ENCODE results near the gene GRIK4.

GRIK4 gene

DNA sequence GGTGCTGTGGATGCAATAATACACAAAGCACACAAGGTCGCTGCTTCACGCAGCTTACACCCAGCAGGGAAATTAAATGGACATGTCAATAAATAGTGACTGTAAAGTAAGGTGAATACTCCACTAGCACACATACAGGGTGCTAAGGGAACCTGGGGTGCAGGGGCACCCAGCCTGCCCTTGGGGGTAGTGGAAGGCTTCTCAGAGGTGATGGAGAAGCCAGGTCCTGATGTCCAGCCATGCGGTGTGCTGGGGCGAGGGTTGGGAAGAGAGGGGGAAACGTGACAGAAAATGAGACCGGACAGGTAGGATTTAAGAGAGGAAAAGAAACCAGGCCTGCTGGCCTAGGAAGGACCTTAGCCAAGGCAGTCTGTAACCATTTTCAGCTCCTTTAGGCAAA, 200.5 kb downstream of the GRIK4 start:
- no peak for DNase-seq

DNA sequence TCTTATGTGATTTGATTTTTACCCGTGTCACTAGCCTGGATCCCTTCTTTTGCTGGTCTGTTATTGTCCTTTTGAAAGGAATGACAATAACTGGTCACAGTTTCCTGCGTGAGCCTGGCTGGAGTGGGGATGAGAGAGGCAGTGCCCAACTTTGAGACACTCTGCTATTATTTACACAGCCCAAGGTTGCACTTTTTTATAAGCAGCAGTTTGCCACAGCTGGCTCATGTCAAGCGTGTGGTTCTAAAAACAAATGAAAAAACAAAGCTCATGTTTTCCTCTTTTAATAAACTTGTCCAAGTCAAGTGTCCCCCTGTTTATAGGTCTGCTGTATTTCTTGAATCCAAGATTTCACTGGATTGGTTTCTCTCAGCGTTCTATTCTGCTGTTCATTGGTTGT, 201.3 kb downstream of the GRIK4 start:
- no peak for DNase-seq

DNA sequence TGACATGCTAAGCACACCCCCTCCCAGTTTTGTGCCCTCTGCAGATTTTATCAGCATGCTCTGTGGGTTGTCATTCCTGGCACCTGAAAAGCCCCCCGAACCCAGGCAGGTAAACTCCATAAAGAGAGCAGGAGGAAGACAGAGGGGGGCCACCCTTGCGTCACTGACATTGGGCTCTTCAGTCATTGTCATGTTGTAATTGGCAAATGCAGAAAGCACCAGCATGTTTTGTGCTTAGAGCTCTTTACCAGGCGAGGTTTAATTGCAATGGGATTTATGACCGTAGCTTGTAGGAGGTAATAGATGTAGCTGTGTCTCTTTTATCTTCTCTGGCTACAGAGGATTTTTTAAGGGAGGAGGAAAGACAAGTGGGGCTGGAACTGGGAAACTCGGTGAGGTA, 201.7 kb downstream of the GRIK4 start:
- no peak for DNase-seq

DNA sequence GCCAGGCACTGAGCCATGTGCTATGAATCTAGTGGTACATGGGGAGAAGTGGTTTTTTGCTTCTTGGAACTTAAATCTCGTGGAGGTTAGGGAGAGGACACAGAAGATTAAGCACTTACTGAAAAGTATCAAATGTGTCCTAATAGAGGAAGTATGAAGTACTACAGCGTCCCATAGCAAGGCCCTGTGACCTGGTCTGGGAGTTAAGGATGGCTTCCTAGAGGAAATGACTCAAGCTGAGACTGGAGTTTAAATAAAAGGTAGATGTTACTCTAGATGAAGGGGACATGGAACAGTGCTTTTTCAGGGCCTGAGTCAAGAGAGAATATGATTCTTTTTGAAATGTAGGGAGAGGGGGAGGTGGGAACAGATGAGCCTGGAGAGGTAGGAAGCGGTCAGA, 202.9 kb downstream of the GRIK4 start:
- no peak for DNase-seq

DNA sequence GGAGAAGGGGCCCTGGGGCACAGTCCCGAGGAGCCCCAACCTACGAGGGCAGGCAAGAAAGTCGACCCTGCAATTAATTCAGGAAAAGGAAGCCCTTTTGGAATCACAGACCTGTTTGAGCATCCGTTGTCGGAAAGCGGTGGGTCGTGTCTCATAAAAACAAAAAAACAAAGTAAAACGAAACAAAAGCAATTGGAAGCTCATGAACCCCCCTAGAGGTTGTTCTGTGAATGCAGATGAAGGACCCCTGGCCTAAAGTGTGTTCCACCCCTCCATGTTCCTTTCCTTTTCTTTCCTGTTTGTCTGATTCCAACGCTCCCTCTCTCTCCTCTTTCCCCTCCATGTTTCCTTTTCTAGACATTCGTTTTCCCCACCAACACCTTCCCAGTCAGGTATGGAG, 203.7 kb downstream of the GRIK4 start:
- no peak for DNase-seq

DNA sequence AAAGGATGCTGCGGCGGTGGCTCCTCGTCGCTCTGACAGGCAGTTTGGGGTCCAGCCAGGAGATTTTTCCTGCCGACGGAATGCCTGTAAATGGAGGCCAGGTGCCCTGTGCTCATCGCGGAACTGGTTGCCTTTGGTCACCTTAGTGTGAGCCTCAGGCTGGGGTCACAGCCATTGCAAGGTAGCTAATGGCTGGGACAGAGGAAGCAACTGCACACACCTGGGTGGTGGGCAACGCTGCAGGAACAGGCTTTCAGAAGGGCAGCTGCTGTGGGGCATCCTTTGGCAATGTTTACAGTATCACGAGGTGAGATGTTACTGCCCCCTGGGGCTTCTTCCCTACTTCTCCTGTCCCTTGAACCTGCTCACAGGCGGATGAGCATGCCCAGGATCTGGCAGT, 205.5 kb downstream of the GRIK4 start:
- no peak for DNase-seq

DNA sequence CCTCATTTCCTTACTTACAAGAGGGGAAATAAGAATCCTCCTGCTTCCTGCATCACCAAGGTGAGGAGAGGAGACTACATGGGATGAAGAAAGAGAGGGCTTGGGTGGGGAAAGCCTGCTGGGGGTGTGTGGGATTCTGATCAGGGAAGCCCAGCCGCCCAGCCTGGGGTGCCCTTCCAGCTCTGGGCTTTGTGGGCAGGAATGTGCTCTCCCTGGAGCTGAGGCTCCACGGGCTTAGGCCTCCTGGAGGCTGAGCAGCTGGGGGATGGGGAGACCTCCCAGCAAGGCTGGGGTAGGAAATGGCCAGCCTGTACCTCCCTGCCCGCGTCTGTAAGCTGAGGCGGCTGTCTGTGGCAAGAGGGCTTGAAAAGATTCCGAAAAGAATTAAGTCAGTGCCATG, 206.1 kb downstream of the GRIK4 start:
- no peak for DNase-seq

DNA sequence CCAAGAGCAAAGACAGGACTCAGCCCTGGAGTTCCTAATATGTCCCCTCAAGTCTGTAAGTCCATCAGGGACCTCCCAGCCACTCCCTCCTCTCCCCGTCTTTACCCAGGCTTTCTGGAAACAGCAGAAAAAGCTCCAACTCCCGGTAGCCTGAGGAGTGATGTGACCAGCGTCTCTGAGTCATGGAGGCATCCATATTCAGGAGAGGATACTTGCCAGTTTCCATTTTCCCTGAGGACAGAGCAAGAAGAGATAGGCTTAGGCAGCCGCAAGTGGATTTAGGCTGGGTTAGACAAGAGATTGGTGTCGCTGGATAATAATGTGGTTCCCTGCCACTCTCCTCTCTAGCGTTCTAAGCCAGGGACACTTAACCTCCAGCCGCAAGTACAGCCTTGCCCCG, 206.6 kb downstream of the GRIK4 start:
- no peak for DNase-seq

DNA sequence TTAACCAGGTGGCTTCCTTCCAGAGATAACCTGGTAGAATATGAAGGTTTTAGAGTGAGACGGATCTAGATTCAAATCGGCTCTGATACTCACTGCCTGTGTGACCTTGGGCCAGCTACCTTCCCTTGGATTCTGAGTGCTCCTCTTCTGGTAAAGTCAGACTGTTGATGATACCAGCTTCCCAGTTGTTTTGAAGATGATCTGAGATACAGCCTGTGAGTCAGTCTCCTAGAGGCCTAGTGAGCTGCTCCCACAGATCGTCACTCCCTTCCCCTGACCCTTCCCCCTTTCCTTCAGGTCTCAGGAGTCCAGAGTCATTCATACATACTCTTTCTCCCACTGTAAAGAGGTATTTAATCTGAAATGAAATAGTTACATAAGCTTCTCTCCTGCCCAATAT, 207.8 kb downstream of the GRIK4 start:
- no peak for DNase-seq

DNA sequence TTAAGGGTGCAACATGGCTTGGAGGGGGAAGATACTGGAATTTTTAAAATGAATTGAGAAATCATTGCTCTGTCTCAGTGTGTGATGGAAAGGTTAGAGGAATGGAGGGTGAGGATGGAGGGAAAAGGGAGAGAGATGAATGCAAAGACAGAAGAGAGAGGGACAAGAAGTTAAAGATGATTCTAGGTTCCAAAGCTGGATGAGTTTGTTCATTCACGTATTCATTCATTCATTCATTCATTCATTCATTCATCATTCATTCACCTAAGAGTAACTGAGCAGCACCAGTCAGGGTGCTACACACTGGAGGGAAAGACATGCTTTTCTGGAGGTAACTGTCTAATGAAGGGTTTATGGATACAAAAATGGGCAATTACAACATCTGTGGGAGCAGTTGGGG, 209.2 kb downstream of the GRIK4 start:
- DNase-seq = no peak

DNA sequence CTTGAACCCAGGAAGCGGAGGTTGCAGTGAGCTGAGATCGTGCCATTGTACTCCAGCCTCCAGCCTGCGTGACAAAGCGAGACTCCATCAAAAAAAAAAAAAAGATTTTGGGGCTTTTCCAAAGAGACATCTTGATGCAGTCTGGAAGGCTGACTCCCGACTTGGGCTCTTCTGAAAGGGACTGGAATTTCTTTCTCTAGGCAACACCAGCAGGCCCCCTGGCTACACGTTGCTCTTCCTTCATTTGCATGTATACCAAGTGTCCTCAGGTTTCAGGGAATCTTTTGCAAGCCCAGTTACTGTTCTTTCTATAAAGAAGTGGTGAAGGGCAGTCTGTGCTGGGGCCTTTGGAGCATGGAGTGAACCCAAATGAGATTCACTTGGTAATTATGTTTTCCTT, 211.0 kb downstream of the GRIK4 start:
- DNase-seq = no peak

DNA sequence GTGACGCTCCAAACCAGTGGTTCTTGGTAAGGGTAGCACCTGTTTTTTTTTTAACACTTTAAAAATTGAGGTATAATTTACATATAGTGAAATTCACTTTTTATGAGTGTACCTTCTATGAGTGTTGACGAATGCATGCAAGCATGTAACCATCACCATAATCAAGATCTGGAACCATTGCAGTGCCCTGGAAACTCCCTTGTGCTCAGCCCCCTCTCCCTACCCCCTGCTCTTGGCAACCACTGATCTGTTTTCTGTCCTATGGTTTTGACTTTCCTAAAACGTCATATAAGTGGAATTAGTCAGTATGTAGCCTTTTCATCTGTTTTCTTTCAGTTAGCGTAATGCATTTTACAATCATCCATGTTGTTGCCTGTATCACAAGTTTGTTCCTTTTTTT, 212.2 kb downstream of the GRIK4 start:
- no peak for DNase-seq

DNA sequence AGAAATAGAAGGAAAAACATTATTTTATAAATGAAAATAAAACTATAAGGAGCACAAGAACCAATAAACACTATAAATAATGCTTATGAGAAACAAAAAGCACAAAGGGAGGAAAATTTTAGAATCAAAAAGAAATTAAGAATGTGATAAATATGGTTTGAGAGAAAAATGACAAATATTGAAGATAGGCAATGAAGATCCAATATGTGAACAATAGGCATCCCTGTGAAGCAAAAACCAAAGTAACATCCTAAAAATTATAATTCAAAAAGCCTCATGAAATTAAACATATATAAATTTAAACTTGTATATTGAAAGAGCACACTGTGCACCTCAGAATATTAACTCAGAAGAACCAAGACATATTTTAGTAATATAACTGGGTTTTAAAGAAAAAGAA, 216.2 kb downstream of the GRIK4 start:
- no peak for DNase-seq

DNA sequence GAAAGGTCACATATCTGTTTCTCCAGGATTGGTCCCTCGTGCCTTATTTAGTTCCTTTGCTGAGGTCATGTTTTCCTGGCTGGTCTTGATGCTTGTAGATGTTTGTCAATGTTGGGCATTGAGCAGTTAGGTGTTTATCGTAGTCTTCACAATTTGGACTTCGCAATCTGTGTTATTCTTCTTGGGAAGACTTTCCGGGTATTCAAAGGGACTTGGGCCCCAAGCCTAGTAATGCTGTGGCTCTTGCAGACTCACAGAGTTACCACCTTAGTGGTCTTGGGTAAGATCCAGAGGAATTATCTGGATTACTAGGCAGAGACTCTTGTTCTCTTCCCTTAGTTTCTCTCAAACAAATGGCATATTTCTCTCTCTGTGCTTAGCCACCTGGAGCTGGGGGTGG, 223.5 kb downstream of the GRIK4 start:
- no peak for DNase-seq

DNA sequence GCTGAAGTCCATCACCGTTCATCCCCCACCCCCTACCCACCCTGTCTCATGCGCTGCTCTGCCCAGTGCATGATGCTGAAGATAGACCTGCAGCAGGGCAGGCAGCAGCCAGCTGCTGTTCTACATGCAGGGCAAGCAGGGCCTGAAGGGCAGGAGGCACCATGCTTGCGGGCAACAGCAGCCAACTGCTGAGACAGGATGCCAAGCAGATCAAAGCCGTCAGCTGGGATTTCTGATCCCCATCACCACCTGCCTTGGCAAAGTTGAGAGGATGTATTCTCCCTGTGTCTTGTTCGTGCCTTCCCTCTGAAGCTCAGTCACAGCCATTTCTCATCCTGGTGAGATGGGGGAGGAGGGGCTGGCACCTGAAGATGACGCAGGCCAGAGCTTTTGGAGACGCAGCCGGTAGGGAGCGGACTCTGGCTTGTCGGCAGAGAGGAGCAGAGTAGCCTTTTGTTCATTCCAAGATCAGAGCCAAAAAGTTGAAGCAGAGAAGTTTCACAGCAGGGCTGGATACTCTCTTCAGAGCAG, 227.0 kb downstream of the GRIK4 start:
- DNase-seq = no peak

DNA sequence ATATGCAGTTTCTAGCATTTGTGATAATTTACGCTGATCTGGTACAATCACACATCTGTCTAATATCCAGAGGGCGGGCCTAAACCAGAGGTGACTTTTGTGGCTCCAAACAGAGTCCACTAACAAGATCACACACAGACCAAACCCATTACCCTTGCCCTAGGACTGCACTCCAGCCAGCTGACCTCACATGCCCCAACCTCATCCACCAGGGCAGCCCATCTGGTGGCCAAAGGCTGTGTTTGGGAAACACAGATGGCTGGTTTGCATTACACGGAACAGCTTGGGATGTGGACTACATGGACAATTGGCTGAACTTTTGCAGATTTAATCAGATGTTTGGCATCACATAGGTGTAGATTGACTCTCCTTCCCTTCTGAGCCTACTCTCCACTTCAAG, 228.2 kb downstream of the GRIK4 start:
- no peak for DNase-seq

DNA sequence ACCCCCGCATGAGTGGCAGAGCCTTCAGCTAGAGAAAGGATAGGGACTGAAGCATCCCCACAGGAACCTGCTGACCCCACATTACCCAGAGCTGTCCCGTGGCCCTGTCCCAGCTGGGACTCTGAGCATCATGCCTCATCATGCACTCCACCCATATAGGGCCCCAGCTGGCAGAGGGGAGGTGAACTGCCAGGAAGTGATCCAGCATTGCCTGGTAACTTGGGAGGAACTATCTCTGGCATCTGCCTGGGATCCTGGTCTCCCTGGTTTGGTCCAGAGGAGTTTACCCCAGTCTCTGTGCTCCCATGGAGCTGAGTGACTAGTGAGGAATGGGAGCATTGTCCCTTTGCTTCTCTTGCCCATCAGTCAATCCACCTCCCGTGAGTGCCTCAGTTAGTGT, 228.8 kb downstream of the GRIK4 start:
- no peak for DNase-seq

DNA sequence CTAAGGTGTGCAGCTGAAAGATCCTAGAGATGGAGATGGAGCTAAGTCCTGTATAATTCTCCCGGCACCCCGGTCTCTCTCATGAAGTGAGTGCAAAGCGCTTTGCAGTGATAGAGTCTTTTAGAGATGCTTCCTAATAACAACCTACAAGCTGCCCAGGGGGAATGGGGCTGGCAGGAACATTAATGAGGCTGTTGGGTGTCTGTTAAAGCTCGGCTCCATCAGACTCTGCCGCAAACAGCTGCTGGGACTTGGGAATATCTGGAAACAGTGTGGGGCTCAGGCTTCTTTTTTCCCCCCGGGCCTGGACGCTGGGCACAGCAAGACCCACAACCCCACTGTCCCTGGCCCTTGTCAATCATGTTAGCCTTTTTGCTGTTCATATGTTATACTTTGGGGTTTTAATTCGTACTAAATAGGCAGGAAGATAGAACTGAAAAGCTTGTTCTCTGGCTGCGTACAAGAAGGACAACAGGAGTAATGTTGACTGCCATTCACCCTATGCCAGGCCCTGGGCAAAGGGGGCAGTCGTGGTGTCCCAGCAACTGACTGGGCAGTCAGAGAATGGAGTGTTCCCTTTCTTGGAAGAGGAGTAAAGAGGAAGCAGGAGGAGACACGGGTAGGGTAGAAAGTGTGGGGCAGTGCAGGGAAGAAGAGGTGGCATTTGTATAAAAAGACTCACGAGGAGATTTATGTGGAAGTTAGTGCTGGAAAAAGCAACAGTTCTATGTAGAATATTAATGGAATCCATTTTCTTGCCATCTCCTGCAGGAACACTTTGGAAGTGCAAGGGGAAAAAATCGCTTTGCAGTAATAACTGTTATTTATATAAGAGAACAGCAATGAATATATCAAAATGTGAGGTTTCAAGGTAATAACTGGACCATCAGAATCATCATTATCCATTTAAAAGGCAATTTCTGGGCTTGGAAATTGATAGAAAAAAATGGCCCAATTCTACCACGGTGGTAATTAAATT, 232.8 kb downstream of the GRIK4 start:
- no peak for DNase-seq

DNA sequence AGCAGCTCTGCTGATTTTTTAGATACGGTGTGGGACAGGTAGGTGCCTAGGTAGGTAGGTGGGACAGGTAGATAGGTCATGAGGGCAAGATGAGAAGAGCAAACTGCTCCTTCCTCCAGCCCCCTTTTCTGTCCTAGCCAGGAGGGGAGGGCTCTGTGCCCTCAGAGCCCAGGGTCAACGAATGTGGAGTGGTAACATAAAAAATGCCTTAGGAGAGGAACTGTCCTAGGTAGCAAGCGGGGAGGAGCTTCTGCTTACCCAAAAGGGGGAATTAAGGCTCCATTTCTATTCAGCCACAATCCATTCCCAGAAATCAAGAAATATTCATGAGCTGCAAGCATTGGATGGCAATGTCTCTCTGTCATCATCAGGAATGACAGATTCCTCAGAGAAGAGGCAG, 234.8 kb downstream of the GRIK4 start:
- no peak for DNase-seq

DNA sequence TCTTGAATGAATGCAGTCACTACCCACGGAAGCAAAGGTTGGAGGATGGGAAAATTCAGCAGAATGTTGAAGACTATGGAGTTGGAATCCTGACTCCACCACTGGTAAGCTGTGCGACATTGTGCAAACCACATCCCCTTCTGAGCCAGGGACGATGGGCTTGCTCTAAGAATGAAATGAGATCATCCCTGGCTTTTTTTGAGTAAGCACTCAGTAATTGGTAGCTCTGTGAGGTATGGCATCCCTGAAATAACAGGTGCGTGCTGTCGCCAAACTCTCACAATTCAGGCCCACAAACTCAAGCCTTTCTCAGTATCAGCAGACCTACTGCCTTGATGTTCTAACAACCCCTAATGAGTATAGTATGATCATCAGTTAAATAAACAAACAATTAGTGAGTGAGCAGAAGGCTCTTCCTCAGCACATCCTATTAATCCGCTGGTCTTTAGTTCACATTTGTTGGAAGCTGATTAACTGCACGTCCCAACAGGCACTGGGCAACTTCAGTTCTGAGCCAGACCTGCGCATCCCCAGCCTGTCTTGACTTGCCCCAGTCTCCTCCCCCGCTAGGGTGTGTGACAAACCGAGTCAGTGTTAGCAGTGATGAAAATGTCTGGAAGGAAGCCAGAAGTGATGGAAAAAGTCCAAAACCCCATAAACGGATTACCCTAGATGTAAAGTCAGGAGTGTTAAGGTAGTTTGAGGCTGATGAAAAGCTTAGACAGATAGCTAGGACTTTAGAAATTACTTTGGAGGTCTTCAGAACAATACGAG, 235.5 kb downstream of the GRIK4 start:
- no peak for DNase-seq

DNA sequence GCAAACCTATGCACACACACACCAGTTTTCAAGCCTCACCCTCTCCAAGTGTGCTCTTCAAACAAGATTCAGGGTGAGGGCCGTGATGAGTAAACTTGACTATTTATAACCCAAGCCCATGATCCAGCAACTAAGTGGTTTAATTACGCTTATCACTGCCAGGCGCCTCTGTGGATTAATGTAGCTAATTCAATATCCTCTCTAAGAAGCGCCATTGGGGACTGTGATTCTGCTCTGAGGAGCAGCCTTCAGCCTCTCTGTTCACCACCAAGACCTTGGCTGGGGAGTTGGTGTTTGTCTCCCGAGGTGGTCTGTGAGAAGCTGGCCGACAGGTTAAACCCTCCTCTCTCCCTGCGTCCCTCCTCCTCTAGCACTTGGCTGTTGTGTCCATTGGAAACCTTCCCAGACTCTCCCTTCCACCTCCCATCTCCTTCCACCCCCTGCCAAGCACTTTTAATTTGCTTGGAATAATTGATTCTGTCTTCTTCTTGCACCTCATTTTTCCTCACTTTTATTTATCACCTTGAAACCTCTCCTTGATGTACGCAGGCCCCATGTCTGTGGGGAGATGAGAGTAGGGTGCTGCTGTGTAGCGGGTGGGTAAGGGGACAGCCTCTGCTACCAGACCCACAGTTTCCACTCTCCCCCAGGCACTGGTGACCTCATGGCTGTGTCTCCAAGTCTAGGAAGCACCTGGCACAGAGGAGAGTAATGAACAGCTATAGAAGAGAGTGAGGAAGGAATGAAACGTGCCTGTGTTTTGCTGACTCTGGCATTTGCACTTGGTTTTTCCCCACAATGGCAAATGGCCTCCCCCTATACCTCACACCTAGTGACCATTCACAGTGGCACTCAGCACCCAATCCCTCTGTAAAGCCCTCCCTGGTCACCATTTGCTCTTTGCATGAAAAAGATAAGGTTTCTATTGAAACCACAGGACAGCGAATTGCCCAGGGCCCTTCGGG, 236.6 kb downstream of the GRIK4 start:
- no peak for DNase-seq

DNA sequence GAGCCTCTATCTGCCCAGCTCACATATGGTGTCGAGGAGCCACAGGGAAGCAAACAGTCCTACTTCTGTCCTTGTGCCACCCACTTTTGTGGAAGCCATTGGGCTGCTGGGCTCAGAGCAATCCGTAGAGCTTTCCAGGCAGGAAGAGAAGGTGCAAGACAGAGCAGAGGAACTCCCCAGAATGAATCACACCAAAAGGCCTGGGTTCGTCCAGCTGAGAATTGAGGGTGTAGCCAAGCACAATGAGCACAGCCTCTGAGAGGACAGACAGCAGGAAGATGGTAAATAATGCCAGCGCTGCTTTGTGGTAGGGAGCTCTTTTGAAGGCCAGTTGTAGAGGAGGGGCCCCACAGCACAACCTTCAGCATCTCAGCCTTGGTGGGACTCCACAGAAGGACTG, 237.8 kb downstream of the GRIK4 start:
- no peak for DNase-seq

Data from activated effector memory CD4-positive, alpha-beta T cell treated with Interleukin-2 at 50 U/mL for 16 hours (primary cell).